Adipose tissue (tissue), 3 donors: ENCODE measurements around the gene TOX3. TPM values are rescaled to one million over a fixed set of nuclear protein-coding genes. Genes with fewer than 3 reads are reported as not detected.

Source experiments
- H3K27ac ChIP-seq: one replicate; pipeline ENCODE4 v1.5.1; 2013; ENCODE audit warnings: low read depth, low read length
- WGBS, 3 donors: extraction: QIAGEN DNeasy Blood & Tissue Kit; methylation state at CpG; one replicate each; pipeline ENCODE4 v1.1.7; 2013; 5-methylcytosine and 5-hydroxymethylcytosine counted together
- polyA plus RNA-seq, 3 donors: library from polyadenylated mRNA; stranded (reverse); fragments of 200-250 nt; gene quantifications; one replicate each; pipeline ENCODE4 v1.2.3, GENCODE V29; 2013
- donor health status: healthy with polysubstance abuse.
- donor health status: Bipolar disorder and iron deficiency.
- donor health status: healthy.

The TOX3 gene
- polyA plus RNA-seq, 3 donors, result 0.48 to 1.2 (median 1.0) TPM

- H3K27ac ChIP-seq, result no peak overlapping the region
- 39 to 66% (median 51%) methylated on average over 3 of the region's 3 CpGs for WGBS, 3 donors
These were observed 22.2 kb upstream of the TOX3 start for GRCh38 chr16:52568983-52569690.

GRCh38 chr16:52568495-52568894, 21.6 kb upstream of the TOX3 start:
- no peak overlapping the region for H3K27ac ChIP-seq
- WGBS, 3 donors, result 86 to 93% (median 91%) methylated on average over 1 of the region's 1 CpG

GRCh38 chr16:52567193-52567592, 20.2 kb upstream of the TOX3 start:
- 74 to 88% (median 83%) methylated on average over 4 of the region's 4 CpGs for whole genome bisulfite sequencing, 3 donors
- H3K27ac ChIP-seq, result no peak overlapping the region

GRCh38 chr16:52563767-52564611, 17.0 kb upstream of the TOX3 start:
- H3K27ac ChIP-seq, result no peak overlapping the region
- WGBS, 3 donors, result 90 to 95% (median 93%) methylated on average over 3 of the region's 3 CpGs

DNA sequence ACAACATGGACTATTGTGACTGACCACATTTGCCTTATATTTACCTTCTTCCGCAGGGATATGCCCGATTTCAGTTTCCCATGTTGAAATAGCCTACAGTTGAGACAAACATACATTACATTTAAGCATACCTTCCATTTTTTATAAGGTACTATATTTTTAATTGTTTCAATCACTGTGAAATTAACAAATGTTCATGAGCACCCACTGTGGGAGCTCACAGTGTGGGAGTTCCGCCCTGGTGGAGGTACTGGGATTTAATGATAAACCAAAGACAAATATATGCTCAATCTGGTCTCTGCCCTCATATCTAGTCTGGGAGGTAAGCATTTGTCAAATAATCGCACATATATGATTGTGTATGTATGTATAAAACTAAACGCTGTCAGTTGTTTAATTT, 15.8 kb upstream of the TOX3 start:
- WGBS, 3 donors, result 66 to 87% (median 80%) methylated on average over 5 of the region's 5 CpGs
- H3K27ac ChIP-seq, result no peak overlapping the region

GRCh38 chr16:52561910-52562741, 15.2 kb upstream of the TOX3 start:
- H3K27ac ChIP-seq, result no peak overlapping the region
- WGBS, 3 donors, result 34 to 64% (median 50%) methylated on average over 5 of the region's 5 CpGs

DNA sequence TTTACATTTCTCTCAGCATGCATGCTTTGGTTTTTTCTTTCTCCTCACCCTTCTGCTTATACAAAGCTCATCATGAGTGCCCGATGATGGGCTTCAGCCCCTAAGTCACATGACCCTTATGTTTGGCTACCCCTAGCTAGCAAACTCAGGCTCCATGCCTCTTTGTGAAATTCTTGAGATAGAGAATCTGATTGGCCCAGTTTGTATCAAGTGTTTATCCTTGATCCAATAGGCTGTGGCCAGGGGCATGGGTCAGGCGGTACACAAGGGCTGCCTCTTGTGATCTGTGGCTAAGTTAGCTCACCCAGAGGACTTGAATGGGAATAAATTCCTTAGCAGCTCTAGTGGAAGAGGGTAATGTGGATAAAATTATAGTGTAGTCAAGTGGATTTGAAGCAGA, 11.5 kb upstream of the TOX3 start:
- no peak overlapping the region for H3K27ac ChIP-seq
- whole genome bisulfite sequencing, 3 donors, result 87 to 98% (median 96%) methylated on average over 2 of the region's 2 CpGs

DNA sequence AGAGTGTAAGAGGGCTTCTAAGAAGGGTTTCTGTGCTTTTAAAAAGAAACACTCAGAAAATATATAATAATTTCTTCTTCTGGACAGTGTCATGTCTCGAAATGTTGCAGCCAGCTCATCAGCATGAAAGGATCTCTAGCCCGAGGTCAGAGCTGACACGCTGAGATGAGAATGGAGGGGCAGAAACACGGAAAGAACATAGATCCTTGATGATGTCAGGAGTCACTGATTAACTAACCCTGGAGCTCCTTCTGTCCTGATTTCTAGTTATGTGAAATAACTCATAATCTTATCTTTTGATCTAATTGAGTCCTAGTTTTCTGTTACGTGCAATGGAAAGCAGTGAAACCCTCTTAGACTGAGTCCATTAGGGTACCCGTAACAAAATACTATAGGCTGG, 10.3 kb upstream of the TOX3 start:
- H3K27ac ChIP-seq, result no peak overlapping the region
- WGBS, 3 donors, result 57 to 74% (median 70%) methylated on average over 6 of the region's 6 CpGs

- WGBS, 3 donors, result 94 to 100% (median 98%) methylated on average over 1 of the region's 1 CpG
- H3K27ac ChIP-seq, result no peak overlapping the region
These were observed 9.1 kb upstream of the TOX3 start for GRCh38 chr16:52556083-52556482.

GRCh38 chr16:52555572-52555971, 8.6 kb upstream of the TOX3 start:
- no peak overlapping the region for H3K27ac ChIP-seq

DNA sequence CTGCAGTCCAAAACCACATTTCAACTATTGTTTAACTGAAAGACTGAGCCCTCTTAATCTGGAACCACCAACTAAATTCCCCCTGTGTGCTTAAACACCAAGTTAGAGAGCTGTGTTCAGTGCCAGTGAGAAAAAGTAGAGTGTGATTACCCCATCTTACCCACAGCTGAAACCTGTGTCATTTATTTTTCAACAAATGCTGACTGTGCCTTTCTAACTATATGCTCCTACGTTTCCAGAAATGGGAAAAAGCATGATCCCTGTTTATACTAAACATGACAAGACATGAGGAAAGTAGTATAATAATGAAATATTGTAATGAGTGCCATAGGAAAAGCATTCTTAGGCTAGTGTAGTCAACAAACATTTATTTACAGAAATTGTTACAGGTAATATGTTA, 7.4 kb upstream of the TOX3 start:
- WGBS, 3 donors, result 43 to 78% (median 64%) methylated on average over 1 of the region's 1 CpG
- no peak overlapping the region for H3K27ac ChIP-seq

DNA sequence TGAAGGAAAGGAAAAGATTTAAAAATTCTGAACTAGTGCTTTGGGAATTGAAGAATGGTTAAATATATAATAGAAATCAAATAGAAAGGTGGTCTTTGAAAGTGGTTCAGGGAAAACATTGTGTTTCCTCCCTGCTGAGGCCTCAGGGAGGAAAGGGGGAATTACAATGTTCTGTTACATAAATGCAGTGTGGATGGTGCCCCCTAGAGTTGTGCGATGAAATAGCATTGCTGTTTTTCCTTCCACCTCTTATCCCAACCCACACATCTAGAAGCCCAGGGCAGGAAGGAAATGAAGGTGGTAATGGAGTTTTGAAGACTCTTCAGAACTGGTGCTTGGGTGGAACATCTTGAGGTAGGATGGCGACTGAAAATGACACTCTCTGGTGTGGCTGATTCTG, 6.4 kb upstream of the TOX3 start:
- H3K27ac ChIP-seq, result no peak overlapping the region
- WGBS, 3 donors, result 87 to 94% (median 89%) methylated on average over 2 of the region's 2 CpGs

GRCh38 chr16:52552643-52553042, 5.7 kb upstream of the TOX3 start:
- 41 to 62% (median 47%) methylated on average over 5 of the region's 5 CpGs for WGBS, 3 donors
- no peak overlapping the region for H3K27ac ChIP-seq

GRCh38 chr16:52549011-52549692, 2.2 kb upstream of the TOX3 start:
- no peak overlapping the region for H3K27ac ChIP-seq
- WGBS, 3 donors, result 25 to 66% (median 28%) methylated on average over 11 of the region's 11 CpGs

GRCh38 chr16:52548261-52549010, 1.5 kb upstream of the TOX3 start:
- WGBS, 3 donors, result 37 to 58% (median 38%) methylated on average over 10 of the region's 10 CpGs
- no peak overlapping the region for H3K27ac ChIP-seq

DNA sequence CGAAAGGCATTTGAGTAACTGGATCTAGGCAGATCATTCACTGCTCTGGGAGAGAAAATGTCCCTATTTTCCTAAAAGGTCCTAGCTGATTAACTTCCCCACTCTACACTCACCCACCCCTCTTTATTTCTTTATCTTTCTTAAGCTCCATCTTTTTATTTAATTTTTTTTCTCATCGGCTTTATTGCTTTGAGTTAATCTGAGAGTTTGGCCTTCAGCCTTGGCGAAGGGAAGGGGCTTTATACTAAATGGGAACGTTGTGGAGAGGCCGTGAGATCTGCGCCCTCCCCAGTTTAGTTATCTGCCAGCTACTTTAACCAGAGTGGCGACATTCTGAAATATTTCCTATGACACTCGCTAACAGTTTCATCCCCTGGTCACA, 882 bp upstream of the TOX3 start:
- 48 to 51% (median 50%) methylated on average over 8 of the region's 8 CpGs for WGBS, 3 donors
- no peak overlapping the region for H3K27ac ChIP-seq

GRCh38 chr16:52546291-52547003, 496 bp downstream of the TOX3 start:
- H3K27ac ChIP-seq, result no peak overlapping the region
- 1 to 2% (median 1%) methylated on average over 54 to 79 of the region's 79 CpGs for WGBS, 3 donors
